ENCODE data around the gene PMPCA. TPM values are rescaled to one million over a fixed set of nuclear protein-coding genes. Genes with fewer than 3 reads are reported as not detected.
A peak's percentile ranks its signal among the peaks of the same experiment; 100 is the strongest.

PMPCA gene
- total RNA-seq, 1 donor from 2014 or later: 94.4 TPM

DNA sequence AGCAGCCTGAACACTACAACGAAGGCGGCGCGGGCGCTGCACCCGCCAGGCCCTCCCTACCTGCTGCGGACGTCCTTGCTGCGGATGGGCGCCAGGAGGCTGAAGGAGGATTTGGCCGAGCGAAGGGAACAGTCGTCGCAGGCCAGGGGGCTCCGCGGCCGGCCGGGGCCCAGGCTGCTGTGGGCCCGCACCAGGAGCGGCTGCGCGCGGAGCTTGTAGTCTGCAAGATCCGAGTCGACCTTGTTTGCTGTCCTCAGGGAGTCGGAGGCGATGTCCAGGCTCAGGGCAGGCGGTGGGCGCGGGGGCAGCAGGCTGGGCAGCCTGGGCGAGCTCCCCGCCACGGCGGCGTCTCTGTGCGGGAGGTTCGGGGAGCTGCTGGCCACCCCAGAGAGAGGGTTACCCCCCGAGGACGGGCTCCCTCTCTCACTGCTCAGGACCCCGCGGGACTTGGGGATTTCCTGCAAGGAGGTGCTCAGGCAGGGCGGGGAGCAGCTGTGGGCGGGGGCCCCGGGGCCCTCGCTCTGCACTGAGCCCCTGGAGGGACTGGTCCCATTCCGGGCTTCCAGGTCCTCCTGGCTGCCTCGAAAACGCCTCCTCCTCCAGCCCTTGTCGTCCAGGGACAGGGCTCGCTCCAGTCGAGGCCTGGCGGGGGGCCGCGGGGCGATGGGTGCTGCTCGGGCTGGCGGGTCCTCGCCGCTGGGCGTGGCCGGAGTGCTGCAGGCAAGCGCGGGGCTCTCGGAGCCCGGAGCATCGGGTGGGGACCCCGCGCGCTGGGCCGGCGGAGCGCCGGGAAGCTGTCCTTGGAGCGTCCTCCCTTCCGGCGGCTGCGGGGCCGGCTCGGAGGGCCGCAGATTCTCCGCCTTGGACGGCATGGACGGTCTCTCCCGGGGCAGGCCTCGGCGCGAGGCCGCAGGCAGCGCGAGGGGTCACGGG, 28.4 kb downstream of the PMPCA start:
- DNase-seq (ENCODE audit: low read depth): no peak
- Histone ChIP-seq H4K20me1 (ENCODE audit: insufficient read depth, low read length) (peaks cover 84% of the 10 kb centered on the region), H3K9me3 (ENCODE audit: insufficient read depth, low read depth, low read length) (no peaks in the 10 kb centered on the region), H3K9ac (ENCODE audit: low read length) (peak overlapping the region; percentile 88), H3K4me1 (ENCODE audit: insufficient read depth, low read length) (peaks cover 38% of the 10 kb centered on the region), H3K27me3 (ENCODE audit: insufficient read depth, low read length) (no peaks in the 10 kb centered on the region), H3K4me3 (ENCODE audit: insufficient read depth, low read depth, low read length) (peak overlapping the region; percentile 69), H2AFZ (ENCODE audit: low read depth, low read length) (peak overlapping the region; percentile 38), H3K79me2 (ENCODE audit: insufficient read depth, low read length) (peaks cover 62% of the 10 kb centered on the region), H3K4me2 (ENCODE audit: low read length) (peak overlapping the region; percentile 98), H3K27ac (ENCODE audit: low read depth, low read length) (peak overlapping the region; percentile 44), H3K36me3 (ENCODE audit: insufficient read depth, low read length) (peaks cover 17% of the 10 kb centered on the region)
- no peak for TF ChIP-seq CTCF (IDR thresholded peaks at IDR 0.05; ENCODE audit: insufficient read depth, low read depth, low read length)
- no peak for TF ChIP-seq EZH2 (IDR thresholded peaks at IDR 0.05; ENCODE audit: insufficient read depth, low read length)
- Mint-ChIP-seq H3K4me3 (ENCODE audit: unreplicated experiment) (peak overlapping the region; percentile 89), H3K4me1 (ENCODE audit: low read depth, unreplicated experiment) (peaks cover 24% of the 10 kb centered on the region), H3K27me3 (ENCODE audit: low read depth, unreplicated experiment) (no peaks in the 10 kb centered on the region), H3K27ac (ENCODE audit: unreplicated experiment) (no peak overlapping the region), H3K9me3 (ENCODE audit: unreplicated experiment) (no peaks in the 10 kb centered on the region), H3K36me3 (ENCODE audit: low read depth, unreplicated experiment) (peaks cover 8% of the 10 kb centered on the region)
- FAIRE-seq: no peak

DNA sequence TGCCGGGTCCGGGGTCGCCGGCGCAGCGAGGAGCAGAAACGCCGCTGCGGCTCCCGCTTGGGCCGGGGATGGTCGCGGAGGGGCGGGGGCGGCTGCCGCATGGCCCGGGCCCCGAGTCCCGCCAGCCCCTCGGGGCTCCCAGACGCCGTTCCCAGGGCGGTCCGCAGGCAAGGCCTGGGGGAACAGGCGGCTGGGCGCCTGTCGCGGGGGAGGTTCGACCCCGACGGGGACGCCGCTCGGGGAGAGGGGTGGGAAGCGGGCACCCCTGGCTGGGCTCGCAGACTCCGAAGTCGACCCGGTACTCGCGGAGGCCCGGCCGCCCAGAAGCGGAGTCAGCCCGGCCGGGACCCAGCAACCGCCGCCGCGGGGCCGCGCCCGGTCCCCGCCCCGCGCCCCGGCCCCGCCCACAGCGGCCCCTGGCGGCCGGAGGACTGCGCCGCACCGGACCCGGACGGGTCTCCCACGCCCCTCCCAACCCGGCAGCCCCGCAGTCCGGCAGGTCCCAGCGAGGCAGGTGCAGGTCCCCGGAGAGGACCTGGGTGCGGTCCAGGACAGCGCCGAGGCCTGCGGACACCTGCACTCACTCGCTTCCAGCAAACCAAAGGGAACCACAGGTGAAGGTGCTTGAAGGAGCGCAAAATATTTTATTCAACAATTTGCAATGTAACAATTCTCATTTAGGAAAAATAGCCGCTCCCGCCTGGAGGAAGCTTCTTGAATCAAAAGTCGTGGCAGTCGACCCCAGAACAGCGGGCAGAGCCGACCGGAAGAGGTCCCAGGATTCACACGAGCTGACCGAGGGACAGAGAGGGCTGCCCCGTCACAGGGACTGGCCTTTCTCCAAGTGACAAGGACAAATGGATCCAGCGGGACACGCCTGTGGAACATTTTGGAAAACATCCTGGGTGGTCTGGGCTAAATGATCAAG, 29.3 kb downstream of the PMPCA start, which contains the start of gene INPP5E:
Gene INPP5E (minus strand): TSS at position 365 of the 928 bp plus-strand sequence. CDS start 426 bp downstream, outside the sequence.
- peak within 1 kb of the TSS; percentile 38 for H2AFZ ChIP-seq (ENCODE audit: low read depth, low read length)
- H3K36me3 ChIP-seq (ENCODE audit: insufficient read depth, low read length): peaks cover 19% of the 10 kb centered on the region
- TF ChIP-seq EZH2 (IDR thresholded peaks at IDR 0.05; ENCODE audit: insufficient read depth, low read length) (no peak), CTCF (IDR thresholded peaks at IDR 0.05; ENCODE audit: insufficient read depth, low read depth, low read length) (no peak)
- peaks cover 82% of the 10 kb centered on the region for H4K20me1 ChIP-seq (ENCODE audit: insufficient read depth, low read length)
- peaks cover 24% of the 10 kb centered on the region for H3K4me1 Mint-ChIP-seq (ENCODE audit: low read depth, unreplicated experiment)
- H3K4me1 ChIP-seq (ENCODE audit: insufficient read depth, low read length): peaks cover 38% of the 10 kb centered on the region
- H3K79me2 ChIP-seq (ENCODE audit: insufficient read depth, low read length): peaks cover 53% of the 10 kb centered on the region
- peak within 1 kb of the TSS; percentile 88 for H3K9ac ChIP-seq (ENCODE audit: low read length)
- peak within 1 kb of the TSS; percentile 68 for H3K27ac ChIP-seq (ENCODE audit: low read depth, low read length)
- H3K4me3 Mint-ChIP-seq (ENCODE audit: unreplicated experiment): peak within 1 kb of the TSS; percentile 89
- DNase-seq (ENCODE audit: low read depth) (peak; percentile 42), FAIRE-seq (no peak)
- H3K4me3 ChIP-seq (ENCODE audit: insufficient read depth, low read depth, low read length): peak within 1 kb of the TSS; percentile 69
- H3K27me3 ChIP-seq (ENCODE audit: insufficient read depth, low read length): no peaks in the 10 kb centered on the region
- H3K27ac Mint-ChIP-seq (ENCODE audit: unreplicated experiment): peak within 1 kb of the TSS; percentile 88
- peak within 1 kb of the TSS; percentile 98 for H3K4me2 ChIP-seq (ENCODE audit: low read length)
- peaks cover 8% of the 10 kb centered on the region for H3K36me3 Mint-ChIP-seq (ENCODE audit: low read depth, unreplicated experiment)
- H3K9me3 ChIP-seq (ENCODE audit: insufficient read depth, low read depth, low read length): no peaks in the 10 kb centered on the region
- no peaks in the 10 kb centered on the region for H3K9me3 Mint-ChIP-seq (ENCODE audit: unreplicated experiment)
- H3K27me3 Mint-ChIP-seq (ENCODE audit: low read depth, unreplicated experiment): no peaks in the 10 kb centered on the region

All from astrocyte (in vitro differentiated cells and primary cell).